Jurkat, Clone E6-1 (cell line): ENCODE results near the gene EPC2.

Experiments
- DNase-seq: peaks from one replicate; pipeline ENCODE4 v3.0.0-alpha.2; 2011; ENCODE audit warnings: low read depth, low spot score
- H3K4me3 ChIP-seq: 2 replicates; pipeline ENCODE4 v1.5.1; 2011; ENCODE audit warnings: mild to moderate bottlenecking, low read length, control low read depth, moderate library complexity

The EPC2 gene

GRCh38 chr2:148704247-148704646, 59.7 kb downstream of the EPC2 start:
- no peak for DNase-seq
- H3K4me3 ChIP-seq, result no peak overlapping the region

GRCh38 chr2:148716378-148716920, 71.9 kb downstream of the EPC2 start:
- DNase-seq, result no peak
- no peak overlapping the region for H3K4me3 ChIP-seq

- no peak for DNase-seq
- no peak overlapping the region for H3K4me3 ChIP-seq
These were observed 73.5 kb downstream of the EPC2 start for GRCh38 chr2:148718039-148718438.

GRCh38 chr2:148719195-148719749, 74.7 kb downstream of the EPC2 start:
- DNase-seq, result no peak
- H3K4me3 ChIP-seq, result no peak overlapping the region

- DNase-seq, result no peak
These were observed 75.4 kb downstream of the EPC2 start for GRCh38 chr2:148719941-148720436.

GRCh38 chr2:148720501-148721001, 76.0 kb downstream of the EPC2 start:
- no peak overlapping the region for H3K4me3 ChIP-seq
- no peak for DNase-seq

More at GRCh38 chr2:148719941-148720436, 75.4 kb downstream of the EPC2 start:
- no peak overlapping the region for H3K4me3 ChIP-seq

- DNase-seq, result no peak
- H3K4me3 ChIP-seq, result no peak overlapping the region
These were observed 77.0 kb downstream of the EPC2 start for GRCh38 chr2:148721520-148721931.

GRCh38 chr2:148721991-148722777, 77.6 kb downstream of the EPC2 start:
- DNase-seq, result no peak
- H3K4me3 ChIP-seq, result no peak overlapping the region

- DNase-seq, result no peak
- no peak overlapping the region for H3K4me3 ChIP-seq
These were observed 81.0 kb downstream of the EPC2 start for GRCh38 chr2:148725564-148725963.

GRCh38 chr2:148726228-148726627, 81.7 kb downstream of the EPC2 start:
- H3K4me3 ChIP-seq, result no peak overlapping the region
- DNase-seq, result no peak

- H3K4me3 ChIP-seq, result no peak overlapping the region
- no peak for DNase-seq
These were observed 85.5 kb downstream of the EPC2 start for GRCh38 chr2:148730085-148730484.

GRCh38 chr2:148737742-148738141, 93.2 kb downstream of the EPC2 start:
- DNase-seq, result no peak
- no peak overlapping the region for H3K4me3 ChIP-seq

- no peak for DNase-seq
- H3K4me3 ChIP-seq, result no peak overlapping the region
These were observed 95.0 kb downstream of the EPC2 start for GRCh38 chr2:148739454-148740105.

GRCh38 chr2:148742373-148742772, 97.8 kb downstream of the EPC2 start:
- no peak overlapping the region for H3K4me3 ChIP-seq
- no peak for DNase-seq

- no peak for DNase-seq
- H3K4me3 ChIP-seq, result no peak overlapping the region
These were observed 100.8 kb downstream of the EPC2 start for GRCh38 chr2:148745151-148745851.

- no peak for DNase-seq
- H3K4me3 ChIP-seq, result no peak overlapping the region
These were observed 102.4 kb downstream of the EPC2 start for GRCh38 chr2:148746973-148747372.

- DNase-seq, result no peak
- H3K4me3 ChIP-seq, result no peak overlapping the region
These were observed 107.4 kb downstream of the EPC2 start for GRCh38 chr2:148751907-148752306.

GRCh38 chr2:148752977-148753376, 108.4 kb downstream of the EPC2 start:
- H3K4me3 ChIP-seq, result no peak overlapping the region
- no peak for DNase-seq

GRCh38 chr2:148754864-148755263, 110.3 kb downstream of the EPC2 start:
- DNase-seq, result no peak

More at GRCh38 chr2:148754864-148755263, 110.3 kb downstream of the EPC2 start:
- H3K4me3 ChIP-seq, result no peak overlapping the region
